HG03159 (cell line): ENCODE measurements around the gene SCGB3A2.

Experiments used
- ATAC-seq: cut with Tn5 transposase; IDR thresholded peaks from one replicate; pipeline ENCODE4 v1.9.1; 2021; ENCODE audit warnings: mild to moderate bottlenecking, moderate library complexity; ENCODE audit not compliant: unreplicated experiment

Gene SCGB3A2

GRCh38 chr5:147878066-147878759, at the start of gene SCGB3A2:
Gene SCGB3A2, plus strand, starts transcription at chr5:147878711. Its CDS starts 93 bp downstream, at chr5:147878804.
- no peak for ATAC-seq

- no peak for ATAC-seq
Observed at GRCh38 chr5:147830035-147830434, 48.5 kb upstream of the SCGB3A2 start.

- no peak for ATAC-seq
Observed at GRCh38 chr5:147831465-147831864, 47.0 kb upstream of the SCGB3A2 start, which contains the start of gene SPINK1. Gene SPINK1, minus strand, starts transcription at chr5:147831671. Its CDS starts 94 bp downstream, at chr5:147831577.

- no peak for ATAC-seq
Observed at GRCh38 chr5:147832541-147832940, 46.0 kb upstream of the SCGB3A2 start.

GRCh38 chr5:147835386-147835798, 43.1 kb upstream of the SCGB3A2 start:
- no peak for ATAC-seq

- ATAC-seq = no peak
Observed at GRCh38 chr5:147836439-147836838, 42.1 kb upstream of the SCGB3A2 start.

GRCh38 chr5:147842869-147843268, 35.6 kb upstream of the SCGB3A2 start:
- no peak for ATAC-seq

GRCh38 chr5:147844846-147845245, 33.7 kb upstream of the SCGB3A2 start:
- ATAC-seq = no peak

- ATAC-seq = no peak
Observed at GRCh38 chr5:147845618-147846017, 32.9 kb upstream of the SCGB3A2 start.

- no peak for ATAC-seq
Observed at GRCh38 chr5:147849226-147849625, 29.3 kb upstream of the SCGB3A2 start.

GRCh38 chr5:147851578-147851977, 26.9 kb upstream of the SCGB3A2 start:
- ATAC-seq = no peak

GRCh38 chr5:147852365-147852764, 26.1 kb upstream of the SCGB3A2 start:
- ATAC-seq = no peak

GRCh38 chr5:147853372-147853987, 25.0 kb upstream of the SCGB3A2 start:
- ATAC-seq = no peak

GRCh38 chr5:147854331-147854730, 24.2 kb upstream of the SCGB3A2 start:
- ATAC-seq = no peak

- ATAC-seq = no peak
Observed at GRCh38 chr5:147854894-147855773, 23.4 kb upstream of the SCGB3A2 start.

- ATAC-seq = no peak
Observed at GRCh38 chr5:147855774-147856069, 22.8 kb upstream of the SCGB3A2 start.

GRCh38 chr5:147856801-147857200, 21.7 kb upstream of the SCGB3A2 start:
- no peak for ATAC-seq

- peak; percentile 92 for ATAC-seq
Observed at GRCh38 chr5:147857302-147858129, 21.0 kb upstream of the SCGB3A2 start.

- ATAC-seq = no peak
Observed at GRCh38 chr5:147858565-147858964, 19.9 kb upstream of the SCGB3A2 start.

- no peak for ATAC-seq
Observed at GRCh38 chr5:147859962-147860640, 18.4 kb upstream of the SCGB3A2 start.
